ENCODE results near the gene HS6ST2.
"Not testable (repeated sequence)": the region's sequence is repeated elsewhere in the genome, so short reads cannot be mapped to it uniquely, and the experiment has no call there.

- TF ChIP-seq EZH2 (IDR thresholded peaks at IDR 0.05; ENCODE audit: low read length); CTCF (optimal IDR thresholded peaks at IDR 0.05 in 1 of 3, IDR thresholded peaks at IDR 0.05 in 1 of 3, conservative IDR thresholded peaks at IDR 0.05 in 1 of 3; ENCODE audit: extremely low read depth in 1 of 3, insufficient read depth in 2 of 3, low read length in 3 of 3): not testable (repeated sequence)
Measured at GRCh38 chrX:132980035-132980434, 21.6 kb upstream of the HS6ST2 start.
